Cardiac muscle cell (in vitro differentiated cells and primary cell): Measurements from ENCODE around the gene TRIM21. TPM values are rescaled to one million over a fixed set of nuclear protein-coding genes. Genes with fewer than 3 reads are reported as not detected.

Experiments used
- DNase-seq, 2 donors: peaks; one replicate each; pipeline versions ENCODE4 v3.0.0 to v3.0.0-alpha.2; 2010 to 2017; ENCODE audit warnings: low read depth in 1 of 2, low spot score in 1 of 2
- H3K27ac ChIP-seq: fragments of 200-600 bp; sonication (generic); 2 replicates; pipeline ENCODE4 v1.5.1; 2016
- H3K27me3 ChIP-seq: fragments of 200-600 bp; sonication (generic); 2 replicates; pipeline ENCODE4 v1.6.0; 2016; ENCODE audit warnings: control low read depth
- H3K36me3 ChIP-seq: fragments of 200-600 bp; sonication (generic); 2 replicates; pipeline ENCODE4 v1.5.1; 2016; ENCODE audit warnings: control low read depth
- H3K4me1 ChIP-seq: fragments of 200-600 bp; sonication (generic); 2 replicates; pipeline ENCODE4 v1.8.1; 2017; ENCODE audit warnings: low read depth, mild to moderate bottlenecking, mixed run types
- H3K4me3 ChIP-seq: fragments of 200-600 bp; sonication (generic); 2 replicates; pipeline ENCODE4 v1.5.1; 2016; ENCODE audit warnings: mild to moderate bottlenecking
- H3K9me3 ChIP-seq: fragments of 200-600 bp; sonication (generic); 2 replicates; pipeline ENCODE4 v1.5.1; 2017; ENCODE audit warnings: low read depth, mild to moderate bottlenecking, control low read depth
- polyA plus RNA-seq: library from polyadenylated mRNA; unstranded; fragments of >200 nt; fragmentation: Nextera tagmentation; extraction: Ambion mirVana; gene quantifications from 2 replicates; pipeline ENCODE4 v1.2.1, GENCODE V29; 2016
- total RNA-seq: library from RNA; depleted of rRNA; stranded (reverse); fragments of >200 nt; gene quantifications from 2 replicates; pipeline ENCODE4 v1.2.3, GENCODE V29; 2016
- TF ChIP-seq, protein P1 (sequence below): IDR thresholded peaks from 2 replicates; pipeline ENCODE4 v1.5.1; 2012; ENCODE audit warnings: low read depth, mild to moderate bottlenecking, low read length

Gene TRIM21
- total RNA-seq (4.5 and 6.3 TPM in 2 replicates), polyA plus RNA-seq (4.6 and 6.2 TPM in 2 replicates)

GRCh38 chr11:4393209-4393857, at the start of gene TRIM21:
TRIM21 (minus strand) TSS chr11:4393702; CDS start chr11:4390409, 3,293 bp downstream.
- peak; percentile 74 to 88 for DNase-seq
- Histone ChIP-seq H3K9me3 (no peaks in the 10 kb centered on the region), H3K4me1 (no peaks in the 10 kb centered on the region), H3K4me3 (peak within 1 kb of the TSS; percentile 49), H3K36me3 (no peaks in the 10 kb centered on the region), H3K27me3 (no peaks in the 10 kb centered on the region), H3K27ac (no peak within 1 kb of the TSS)
- TF ChIP-seq, protein P1, sequence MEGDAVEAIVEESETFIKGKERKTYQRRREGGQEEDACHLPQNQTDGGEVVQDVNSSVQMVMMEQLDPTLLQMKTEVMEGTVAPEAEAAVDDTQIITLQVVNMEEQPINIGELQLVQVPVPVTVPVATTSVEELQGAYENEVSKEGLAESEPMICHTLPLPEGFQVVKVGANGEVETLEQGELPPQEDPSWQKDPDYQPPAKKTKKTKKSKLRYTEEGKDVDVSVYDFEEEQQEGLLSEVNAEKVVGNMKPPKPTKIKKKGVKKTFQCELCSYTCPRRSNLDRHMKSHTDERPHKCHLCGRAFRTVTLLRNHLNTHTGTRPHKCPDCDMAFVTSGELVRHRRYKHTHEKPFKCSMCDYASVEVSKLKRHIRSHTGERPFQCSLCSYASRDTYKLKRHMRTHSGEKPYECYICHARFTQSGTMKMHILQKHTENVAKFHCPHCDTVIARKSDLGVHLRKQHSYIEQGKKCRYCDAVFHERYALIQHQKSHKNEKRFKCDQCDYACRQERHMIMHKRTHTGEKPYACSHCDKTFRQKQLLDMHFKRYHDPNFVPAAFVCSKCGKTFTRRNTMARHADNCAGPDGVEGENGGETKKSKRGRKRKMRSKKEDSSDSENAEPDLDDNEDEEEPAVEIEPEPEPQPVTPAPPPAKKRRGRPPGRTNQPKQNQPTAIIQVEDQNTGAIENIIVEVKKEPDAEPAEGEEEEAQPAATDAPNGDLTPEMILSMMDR = no peak

GRCh38 chr11:4441515-4441914, 48.0 kb upstream of the TRIM21 start:
- H3K36me3 ChIP-seq = no peaks in the 10 kb centered on the region
- no peak for DNase-seq
- H3K27ac ChIP-seq = no peak overlapping the region
- H3K9me3 ChIP-seq = no peaks in the 10 kb centered on the region
- no peaks in the 10 kb centered on the region for H3K4me1 ChIP-seq
- H3K4me3 ChIP-seq = no peak overlapping the region
- TF ChIP-seq, protein P1 = no peak
- H3K27me3 ChIP-seq = no peaks in the 10 kb centered on the region

GRCh38 chr11:4436411-4436810, 42.9 kb upstream of the TRIM21 start:
- no peaks in the 10 kb centered on the region for H3K36me3 ChIP-seq
- TF ChIP-seq, protein P1 = no peak
- DNase-seq = no peak
- no peak overlapping the region for H3K27ac ChIP-seq
- H3K4me1 ChIP-seq = no peaks in the 10 kb centered on the region
- no peak overlapping the region for H3K4me3 ChIP-seq
- no peaks in the 10 kb centered on the region for H3K27me3 ChIP-seq
- no peaks in the 10 kb centered on the region for H3K9me3 ChIP-seq

DNA sequence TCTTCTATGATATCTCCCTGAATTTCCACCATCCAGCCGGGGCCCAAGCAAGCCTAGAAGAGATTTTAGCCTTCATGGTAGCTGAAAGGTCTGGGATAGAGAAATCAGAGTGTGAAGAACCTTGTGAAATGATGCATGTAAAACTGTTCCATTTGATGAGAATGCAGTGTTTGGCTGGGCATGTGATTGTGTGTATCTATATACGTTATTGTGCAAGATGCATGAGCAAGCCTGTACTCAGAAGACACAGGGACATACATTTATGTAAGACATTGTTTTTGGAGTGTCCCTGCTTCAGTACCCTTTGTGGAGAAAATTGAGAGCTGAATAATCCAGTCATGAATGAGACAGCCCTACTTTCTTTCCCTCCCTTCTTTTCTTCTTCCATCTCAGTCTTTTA, 40.4 kb upstream of the TRIM21 start:
- Histone ChIP-seq H3K9me3 (no peaks in the 10 kb centered on the region), H3K27ac (no peak overlapping the region), H3K4me1 (no peaks in the 10 kb centered on the region), H3K4me3 (no peak overlapping the region), H3K36me3 (no peaks in the 10 kb centered on the region), H3K27me3 (no peaks in the 10 kb centered on the region)
- no peak for DNase-seq
- TF ChIP-seq, protein P1 = no peak

DNA sequence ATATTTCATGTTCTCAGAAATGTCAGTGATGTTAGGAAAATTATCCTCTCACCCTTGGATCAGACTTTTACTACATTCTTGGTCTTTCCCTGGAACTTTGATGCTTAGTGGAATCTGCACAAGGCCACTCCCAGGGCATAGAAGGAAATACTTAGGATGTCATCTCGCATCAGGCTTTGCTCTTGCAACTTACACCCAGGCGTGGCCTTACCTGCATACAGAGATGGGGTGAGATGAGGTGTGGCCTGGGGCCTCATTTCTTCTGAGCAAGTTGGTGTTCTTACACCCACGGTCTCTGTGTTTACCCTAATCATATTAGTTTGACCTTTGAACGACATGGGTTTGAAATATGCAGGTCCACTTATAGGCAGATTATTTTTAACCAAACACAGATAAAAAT, 36.5 kb upstream of the TRIM21 start:
- no peaks in the 10 kb centered on the region for H3K9me3 ChIP-seq
- no peaks in the 10 kb centered on the region for H3K27me3 ChIP-seq
- no peak overlapping the region for H3K4me3 ChIP-seq
- H3K36me3 ChIP-seq = no peaks in the 10 kb centered on the region
- no peaks in the 10 kb centered on the region for H3K4me1 ChIP-seq
- no peak overlapping the region for H3K27ac ChIP-seq
- no peak for DNase-seq
- TF ChIP-seq, protein P1 = no peak
